ENCODE measurements around the gene SDC3.
A peak's percentile ranks its signal among the peaks of the same experiment; 100 is the strongest.

Gene SDC3

DNA sequence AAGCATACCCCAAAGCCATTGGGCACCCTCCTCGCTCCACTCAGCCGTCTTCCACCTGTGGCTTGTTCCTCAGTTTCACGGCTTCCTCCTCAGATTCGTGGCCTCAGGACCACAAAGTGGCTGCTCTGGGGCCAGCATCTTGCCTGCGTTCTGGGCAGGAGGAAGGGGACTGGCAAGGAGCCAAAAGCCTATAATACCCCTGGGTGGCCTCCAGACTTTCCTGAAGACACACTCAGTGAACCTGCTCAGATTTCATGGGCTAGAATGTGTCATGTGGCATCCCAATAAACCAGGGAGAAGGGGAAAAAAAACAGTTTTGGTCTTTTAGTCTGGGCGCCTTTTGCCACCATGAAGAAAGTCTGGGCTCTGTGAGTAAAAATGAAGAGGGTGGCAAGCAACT is 62.0 kb downstream of the SDC3 start:
- DNase-seq = no peak

DNA sequence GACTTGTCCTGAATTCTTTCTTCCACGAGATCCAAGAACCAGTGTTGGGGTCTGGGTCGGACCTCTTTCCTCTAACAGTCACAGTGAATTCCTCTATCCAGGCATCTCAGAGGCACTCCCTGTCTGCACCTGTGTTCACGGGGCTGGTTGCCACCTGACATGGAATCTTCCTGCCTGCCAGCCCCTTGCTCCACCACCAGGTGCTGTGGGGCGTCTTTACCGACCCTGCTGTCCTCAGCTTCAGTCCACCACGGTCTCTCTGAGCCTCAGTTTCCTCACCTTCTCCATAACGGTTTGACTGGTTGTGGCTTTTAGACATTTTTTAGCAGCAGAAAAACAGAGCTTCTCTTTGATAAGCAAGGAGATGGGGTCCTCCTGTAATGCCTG is 62.7 kb downstream of the SDC3 start:
- no peak for DNase-seq

DNA sequence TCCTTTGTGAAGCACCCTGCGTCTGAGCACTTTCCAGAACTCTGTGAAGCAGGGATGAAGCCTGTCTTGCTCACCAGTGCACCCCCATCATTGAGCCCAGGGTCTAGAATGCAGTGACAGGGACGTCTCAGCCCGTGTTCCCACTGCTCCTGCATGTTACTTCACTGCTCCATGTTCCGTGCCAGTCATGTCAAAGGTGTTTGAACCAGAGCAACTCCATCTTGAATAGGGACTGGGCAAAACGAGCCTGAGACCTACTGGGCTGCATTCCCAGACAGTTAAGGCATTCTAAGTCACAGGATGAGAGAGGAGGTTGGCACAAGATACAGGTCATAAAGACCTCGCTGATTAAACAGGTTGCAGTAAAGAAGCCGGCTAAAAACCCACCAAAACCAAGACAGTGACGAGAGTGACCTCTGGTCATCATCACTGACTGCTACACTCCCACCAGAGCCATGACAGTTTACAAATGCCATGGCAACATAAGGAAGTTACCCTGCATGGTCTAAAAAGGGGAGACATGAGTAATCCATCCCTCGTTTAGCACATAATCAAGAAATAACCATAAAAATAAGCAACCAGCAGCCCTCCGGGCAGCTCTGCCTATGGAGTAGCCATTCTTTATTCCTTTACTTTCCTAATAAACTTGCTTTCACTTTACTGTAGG is 63.2 kb downstream of the SDC3 start:
- no peak for DNase-seq

DNA sequence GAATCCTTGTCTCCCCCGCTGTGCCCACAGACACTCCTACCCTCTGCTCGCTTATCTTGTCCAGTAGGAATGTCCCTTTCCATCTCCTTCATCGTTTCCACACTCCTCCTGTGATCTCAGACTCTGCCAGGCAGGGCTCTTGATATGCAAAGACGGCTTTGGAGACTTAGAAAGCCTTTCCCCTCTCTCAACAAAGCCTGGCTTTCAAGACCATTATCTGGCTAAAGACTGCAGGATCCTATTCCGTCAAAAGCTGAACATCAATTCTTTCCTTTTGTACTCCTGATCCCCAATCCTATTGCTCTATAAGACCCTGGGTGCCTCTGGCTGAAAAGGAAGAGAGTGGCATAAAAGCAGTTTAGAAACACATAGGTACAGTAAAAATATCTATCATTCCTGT is 63.9 kb downstream of the SDC3 start:
- DNase-seq = no peak

DNA sequence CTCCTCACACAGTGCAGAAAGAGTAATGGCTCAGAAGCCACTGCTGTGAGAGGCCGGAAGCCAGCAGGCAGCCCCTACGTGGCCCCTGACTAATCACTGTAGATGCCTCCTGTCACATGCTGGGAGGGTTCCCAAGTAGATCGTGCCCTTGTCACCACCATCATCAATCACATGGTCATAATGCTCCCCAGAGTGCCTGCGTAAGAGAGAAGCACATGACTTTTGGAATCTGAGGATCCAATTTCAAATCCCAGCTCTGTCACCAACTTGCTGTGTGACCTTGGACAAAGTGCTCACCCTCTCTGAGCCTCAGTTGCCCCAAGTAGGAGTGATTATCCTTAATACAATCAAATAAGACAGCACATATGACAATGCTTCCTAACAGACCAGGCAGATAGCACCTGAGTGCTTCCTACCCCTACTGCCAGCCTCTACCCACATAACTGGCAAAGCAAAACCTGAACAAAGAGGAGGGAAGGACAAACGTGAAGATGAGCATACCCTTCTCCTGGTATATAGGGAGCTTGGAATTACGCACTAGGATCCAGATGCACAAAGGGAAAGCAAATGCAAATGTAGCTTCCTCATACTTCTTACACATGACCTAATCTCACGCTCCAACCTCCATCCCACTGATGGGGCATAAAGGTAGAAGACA is 65.7 kb downstream of the SDC3 start:
- no peak for DNase-seq

DNA sequence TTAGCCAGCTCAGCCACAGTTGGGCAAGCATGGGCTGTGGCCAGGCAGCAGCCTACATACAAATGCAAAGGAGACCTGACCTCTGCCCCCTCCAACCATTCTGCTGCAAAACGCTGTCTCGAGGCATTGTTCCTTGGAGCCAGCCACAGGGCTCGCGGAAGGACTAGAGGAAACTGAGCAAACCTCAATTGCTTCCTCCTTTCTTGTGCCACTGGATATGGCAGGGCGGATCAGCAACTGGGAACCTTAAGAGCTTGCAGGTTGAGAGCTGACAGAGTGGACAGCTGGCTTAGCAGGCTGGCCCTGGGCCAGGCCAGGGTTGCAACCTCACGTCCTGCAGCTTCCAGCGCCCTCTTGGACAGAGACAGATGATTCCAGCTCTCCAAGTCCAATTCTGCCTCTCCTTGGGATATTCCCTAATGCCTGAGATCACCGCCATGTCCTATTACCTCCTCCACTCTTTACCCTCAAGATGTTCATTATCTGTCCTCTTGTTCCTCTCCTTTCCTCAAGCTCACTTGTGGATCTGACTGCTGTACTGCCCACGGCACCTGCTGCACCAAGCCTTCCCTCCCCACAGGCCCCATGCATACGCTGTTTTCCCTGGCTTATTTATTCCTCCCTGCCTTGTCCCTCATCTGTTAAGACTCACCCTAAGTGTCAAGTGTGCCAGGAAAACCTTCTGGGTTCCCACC is 67.5 kb downstream of the SDC3 start:
- no peak for DNase-seq

DNA sequence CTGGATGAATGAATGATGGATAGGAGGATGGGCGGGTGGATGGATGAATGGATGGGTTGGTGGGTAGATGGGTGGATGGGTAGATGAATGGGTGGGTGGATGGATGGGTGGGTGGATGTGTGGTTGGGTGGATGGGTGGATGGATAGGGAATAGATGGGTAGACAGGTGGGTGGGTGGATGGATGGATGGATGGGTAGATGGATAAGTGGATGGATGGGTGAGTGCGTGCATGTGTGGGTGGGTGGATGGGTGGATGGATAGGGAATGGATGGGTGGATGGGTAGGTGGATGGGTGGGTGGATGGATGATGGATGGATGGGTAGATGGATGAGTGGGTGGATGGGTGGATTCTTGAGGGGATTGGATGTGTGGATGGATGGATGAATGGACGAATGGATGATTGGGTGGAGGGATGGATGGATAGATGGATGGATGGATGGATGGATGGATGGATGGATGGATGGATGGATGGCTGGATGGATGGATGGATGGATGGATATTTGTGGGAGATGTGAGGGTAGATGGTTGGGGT is 68.7 kb downstream of the SDC3 start:
- DNase-seq = no peak

DNA sequence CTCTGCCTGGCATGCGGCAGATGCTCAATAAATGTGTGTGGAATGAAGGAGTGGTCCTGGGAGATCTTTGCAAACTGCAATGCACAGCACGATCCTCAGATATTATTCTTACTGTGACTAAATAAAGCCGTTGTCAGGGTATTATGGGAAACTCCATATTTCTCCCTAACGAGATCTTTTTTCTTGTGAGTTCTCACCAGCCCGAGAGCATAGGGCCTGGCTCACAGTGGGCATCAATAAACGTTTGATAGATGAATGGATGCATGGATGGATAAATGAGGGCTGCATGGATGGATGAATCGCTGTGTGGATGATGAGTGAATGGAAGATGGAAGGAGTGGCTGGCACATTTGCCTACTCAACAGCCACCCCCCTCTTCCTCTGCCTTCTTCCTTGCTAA is 69.6 kb downstream of the SDC3 start:
- DNase-seq = no peak

DNA sequence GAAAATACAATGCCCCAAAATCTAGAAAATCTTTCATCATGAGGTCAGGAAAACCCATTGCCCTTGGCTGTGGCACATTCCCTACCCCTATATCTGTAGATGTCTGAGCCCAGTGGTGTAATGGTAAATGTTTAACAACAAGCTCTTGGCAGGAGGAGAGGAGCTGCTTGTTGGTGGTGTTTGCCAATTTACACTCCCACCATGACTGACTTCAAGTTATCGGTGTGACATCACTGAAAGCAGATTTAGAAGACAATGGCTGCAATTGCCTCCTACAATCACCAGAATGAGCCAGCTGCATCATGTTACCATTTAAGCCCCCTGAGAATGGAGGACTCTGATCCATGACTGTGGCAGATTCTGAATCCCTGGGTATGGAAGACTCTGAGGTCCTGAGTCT is 70.9 kb downstream of the SDC3 start:
- no peak for DNase-seq

DNA sequence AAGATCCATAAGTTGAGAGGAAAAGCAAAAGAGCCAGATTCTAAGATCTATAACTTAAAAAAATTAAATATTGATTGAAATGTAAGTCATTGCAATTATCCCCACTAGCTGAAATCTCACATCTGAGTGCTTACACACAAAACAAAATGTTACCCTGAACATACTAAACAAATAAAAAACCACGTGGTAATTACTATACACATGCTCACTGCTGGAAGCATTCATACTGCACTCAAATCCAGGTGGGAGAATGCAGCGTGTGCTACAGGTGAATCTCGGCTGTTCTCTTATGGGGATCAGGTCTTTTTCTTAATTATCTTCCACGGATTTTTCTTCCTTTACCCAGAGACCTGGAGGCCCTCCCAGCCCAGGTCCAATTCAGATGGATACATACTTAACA is 74.3 kb downstream of the SDC3 start:
- no peak for DNase-seq

DNA sequence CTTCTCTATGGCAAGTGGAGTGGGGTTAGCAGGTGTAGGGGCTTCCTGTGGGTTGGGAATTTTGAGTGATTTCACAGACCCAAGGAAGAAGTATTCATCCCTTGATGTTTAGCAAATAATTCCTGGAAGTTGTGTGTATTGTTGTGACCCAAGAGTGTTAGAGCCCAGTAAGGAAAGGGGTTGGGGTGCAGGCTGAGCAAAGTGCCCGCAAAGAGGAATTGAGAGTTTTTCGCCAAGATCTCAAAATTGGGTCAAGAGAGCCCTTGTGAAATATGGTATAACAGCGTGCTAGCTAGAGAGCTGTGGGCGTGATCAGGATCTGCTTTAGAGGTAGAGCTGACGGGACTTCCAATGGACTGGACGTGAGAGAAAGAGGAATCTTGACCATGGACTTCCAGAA is 78.0 kb downstream of the SDC3 start:
- DNase-seq = no peak

DNA sequence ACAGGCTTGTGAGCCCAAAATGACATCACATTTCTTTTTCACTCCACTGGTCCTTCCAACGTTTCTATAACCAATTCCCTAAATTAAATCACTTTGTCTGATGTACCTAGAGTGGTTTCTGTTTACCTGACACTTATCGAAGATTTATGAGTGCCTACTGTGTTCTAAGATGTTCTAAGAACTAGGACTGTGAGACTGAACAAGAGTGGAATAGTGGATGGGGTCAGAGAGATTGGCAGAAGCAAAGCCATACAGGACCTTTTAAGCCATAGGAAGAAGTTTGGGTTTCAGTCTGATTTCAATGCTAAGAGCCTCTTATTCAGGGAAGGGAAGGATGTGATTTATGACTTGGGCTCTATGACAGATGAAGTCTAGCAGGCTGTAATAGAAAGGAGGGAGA is 78.7 kb downstream of the SDC3 start:
- no peak for DNase-seq

DNA sequence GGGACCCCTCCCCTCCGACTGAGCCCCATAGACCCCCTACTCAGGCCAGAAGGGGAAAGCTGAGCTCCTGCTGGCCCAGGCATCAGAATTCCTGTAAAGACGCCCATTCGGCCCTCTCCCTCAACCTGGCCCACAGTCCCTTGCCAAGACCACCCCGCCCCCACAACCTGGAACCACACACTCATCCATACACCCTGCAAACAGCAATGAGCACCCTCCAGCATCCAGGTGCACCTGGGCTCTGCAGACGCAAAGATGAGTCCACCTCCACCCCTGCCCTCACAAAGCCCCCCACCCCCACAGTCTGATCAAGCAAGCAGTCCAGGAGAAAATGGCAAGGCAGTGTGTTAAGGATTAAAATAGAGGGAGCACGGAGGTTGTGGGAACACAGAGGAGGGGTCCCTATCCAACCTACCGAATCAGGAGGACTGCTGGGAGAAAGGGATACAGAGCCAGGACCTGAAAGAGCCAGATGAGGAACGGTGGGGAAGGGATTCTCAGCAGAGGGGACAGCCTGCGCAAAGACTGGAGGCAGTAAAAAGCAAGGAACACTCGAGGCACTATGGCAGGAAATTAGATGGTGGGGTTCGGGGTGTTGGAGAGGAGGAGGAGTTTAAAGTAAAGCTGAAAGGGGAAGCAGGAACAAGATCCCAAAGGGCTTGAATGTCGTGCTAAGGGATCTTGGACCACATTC is 83.7 kb downstream of the SDC3 start:
- no peak for DNase-seq

DNA sequence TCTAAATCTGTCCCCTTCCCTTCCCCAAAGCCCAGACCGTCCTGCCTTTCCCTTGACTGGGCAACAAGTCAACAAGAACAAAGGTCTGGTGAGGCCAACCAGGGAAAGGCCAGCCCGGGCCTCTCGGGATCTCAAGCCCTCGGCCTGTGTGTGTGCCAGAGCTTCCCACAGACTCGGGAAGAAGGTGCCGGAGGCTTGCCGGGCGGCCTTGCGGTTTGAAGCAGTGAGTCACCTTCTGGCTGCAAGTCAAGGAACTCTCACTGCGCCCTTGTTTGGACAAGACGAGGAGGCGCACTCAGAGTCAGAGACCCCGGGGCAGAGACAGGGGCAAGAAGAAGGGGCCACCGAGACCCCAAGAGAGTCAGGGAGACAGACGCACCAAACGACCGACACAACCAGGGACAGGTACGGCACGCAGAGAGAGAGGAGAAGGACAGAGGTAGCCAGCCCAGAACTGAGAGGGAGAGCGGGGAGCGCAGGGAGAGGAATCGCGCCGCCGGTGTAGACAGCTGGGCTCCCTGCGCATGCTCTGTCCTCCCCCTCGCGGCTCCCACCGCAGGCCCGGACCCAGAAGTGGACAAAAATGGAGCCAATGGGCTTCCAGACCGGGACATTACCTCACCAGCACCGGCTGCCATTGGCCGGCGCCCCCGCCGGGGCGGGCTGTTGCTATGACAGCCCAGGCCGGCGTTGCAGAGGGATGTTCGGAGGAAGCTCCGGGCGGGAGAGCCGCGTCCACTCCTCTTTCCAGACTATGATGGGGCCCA is 84.4 kb downstream of the SDC3 start:
- DNase-seq = peak; percentile 81

DNA sequence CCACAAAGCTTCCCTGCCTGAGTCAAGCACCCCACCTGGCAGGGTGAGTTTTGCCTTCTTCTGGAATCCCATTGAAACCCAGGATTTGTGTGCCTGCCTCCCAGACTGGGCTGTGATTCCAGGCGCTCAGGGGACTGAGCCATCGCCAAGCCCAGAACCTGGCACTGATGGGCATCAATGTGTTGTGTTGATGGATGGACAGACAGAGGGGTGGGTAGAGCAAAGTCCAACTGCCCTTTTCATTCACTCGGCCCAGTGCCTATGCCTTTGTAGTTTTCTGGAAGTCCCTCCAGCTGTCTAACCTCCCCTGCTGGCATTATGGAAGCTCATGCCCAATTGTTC is 85.0 kb downstream of the SDC3 start:
- no peak for DNase-seq

DNA sequence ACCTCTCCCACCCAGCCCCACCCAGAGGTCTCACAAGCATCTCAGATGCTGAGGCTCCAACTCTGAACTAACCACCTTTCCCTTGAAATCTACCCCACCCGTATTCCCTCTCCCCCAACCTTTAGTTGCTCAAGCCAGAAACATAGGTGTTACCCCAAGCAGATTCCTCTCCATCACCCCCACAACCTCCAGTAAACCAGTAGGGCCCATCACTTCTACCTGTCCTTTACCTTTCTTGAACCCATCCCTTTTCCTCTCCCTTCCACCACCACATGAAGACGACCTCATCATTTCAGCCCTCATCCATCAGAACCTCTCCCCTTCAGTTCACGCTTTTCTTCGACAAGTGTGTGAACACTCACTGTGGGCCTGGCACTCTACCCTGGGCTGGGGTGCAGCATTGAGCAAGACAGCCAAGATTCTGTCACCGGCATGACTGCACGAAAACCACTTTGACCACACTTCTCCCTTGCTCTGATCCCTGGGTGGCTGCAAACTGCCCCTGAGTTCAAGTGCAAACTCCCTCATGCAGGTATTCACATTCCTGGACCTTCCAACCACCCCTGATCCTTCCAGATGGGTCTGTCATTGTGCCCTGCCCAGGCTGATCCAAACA is 85.5 kb downstream of the SDC3 start:
- DNase-seq = no peak

DNA sequence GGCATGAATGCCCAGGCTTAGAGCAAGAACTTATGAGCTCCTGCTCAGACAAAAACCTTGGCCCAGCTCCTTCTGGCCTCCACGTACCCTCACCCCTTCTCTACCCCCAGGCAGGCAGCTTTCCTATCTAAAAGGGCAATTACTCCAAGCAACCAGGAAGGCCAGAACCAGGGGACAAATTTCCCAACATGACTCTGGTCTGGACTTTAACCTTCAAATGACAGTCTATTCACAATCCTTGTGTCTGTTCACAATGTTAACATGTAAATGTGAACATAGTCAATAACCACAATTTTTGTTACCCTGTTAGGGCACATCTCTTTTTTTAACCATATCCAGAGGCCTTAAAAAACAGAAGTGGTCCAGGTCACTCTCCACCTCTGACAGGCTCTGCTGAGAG is 86.6 kb downstream of the SDC3 start:
- DNase-seq = no peak

DNA sequence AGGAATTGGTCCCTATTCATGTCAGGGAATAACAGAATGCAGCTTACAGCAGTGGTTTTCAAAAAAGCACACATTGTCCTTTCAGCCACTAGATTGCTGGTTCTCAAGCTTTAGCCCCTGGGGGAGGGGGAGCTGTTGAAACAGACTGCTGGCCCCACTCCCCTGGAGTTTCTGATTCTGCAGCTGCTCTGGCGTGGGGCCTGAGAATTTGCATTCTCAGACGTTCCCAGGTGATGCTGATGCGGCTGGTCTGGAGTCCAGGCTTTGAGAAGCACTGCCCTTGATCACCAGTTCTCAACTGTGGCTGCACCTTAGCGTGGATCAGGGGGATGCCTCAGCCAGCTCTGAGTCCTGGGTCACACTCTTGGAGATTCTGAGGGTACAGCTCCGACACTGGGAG is 88.3 kb downstream of the SDC3 start:
- DNase-seq = no peak
